ENCODE data around the gene SGMS1. TPM values are rescaled to one million over a fixed set of nuclear protein-coding genes. Genes with fewer than 3 reads are reported as not detected.
"Not testable (repeated sequence)": the region's sequence is repeated elsewhere in the genome, so short reads cannot be mapped to it uniquely, and the experiment has no call there.

Gene SGMS1
- total RNA-seq = 10 to 100 TPM; 28.3 to 44.5 (median 41.7) TPM

GRCh38 chr10:50623663-50624412, at the start of gene SGMS1:
Gene SGMS1 (minus strand): TSS chr10:50623956. CDS start chr10:50344114, 279,842 bp downstream.
- Histone ChIP-seq H3K27ac (peak within 1 kb of the TSS; percentile 99 to 100 (median 99)), H3K27me3 (no peaks in the 10 kb centered on the region), H3K9me3 (no peaks in the 10 kb centered on the region), H3K4me3 (peak within 1 kb of the TSS; percentile 72 to 96 (median 86)), H3K4me1 (peaks cover 10 to 32% (median 22%) of the 10 kb centered on the region in 4 donors), H3K36me3 (no peaks in the 10 kb centered on the region)
- TF ChIP-seq POLR2A (IDR thresholded peaks at IDR 0.05) (peak; percentile 10), CTCF (IDR thresholded peaks at IDR 0.05) (peak in 1 of 5 experiments; percentile 1), EP300 (IDR thresholded peaks at IDR 0.05; ENCODE audit: low read depth) (no peak), POLR2AphosphoS5 (IDR thresholded peaks at IDR 0.05) (peak; percentile 49 to 85 (median 82))
- intact Hi-C loops (cut with DNase I; ENCODE audit: low total_unique reads) = loop anchor here (5.0 kb wide), 2 partner anchors 67 to 207 kb away; no protein-coding TSS in a partner anchor
- DNase-seq = peak; percentile 88
- 0% methylated on average over 39 of the region's 74 CpGs; no CpG with 5 or more reads in 1 of the 2 donors for WGBS, 2 donors (ENCODE audit: low coverage in 1 of 2)
- in situ Hi-C loops (cut with MboI; ENCODE audit: low pct_ligation_motif_present in 1 of 4, low pct_unique_long_range_greater_than_20kb in 1 of 4, low sequenced_read_pairs in 3 of 4) = loop anchor here in 3 of 4 donors (25.0 kb wide), 2 partner anchors 212 to 1087 kb away; partner anchors contain the start of gene ERCC6 (in 1 of the 3)

- H3K27ac ChIP-seq; H3K27me3 ChIP-seq; H3K9me3 ChIP-seq; H3K36me3 ChIP-seq; H3K4me1 ChIP-seq; H3K4me3 ChIP-seq; intact Hi-C loops (cut with DNase I; ENCODE audit: low total_unique reads); in situ Hi-C loops (cut with MboI; ENCODE audit: low pct_ligation_motif_present in 1 of 4, low pct_unique_long_range_greater_than_20kb in 1 of 4, low sequenced_read_pairs in 3 of 4); DNase-seq: not testable (repeated sequence)
- 100% methylated on average over 1 of the region's 1 CpG; no CpG with 5 or more reads in 1 of the 2 donors for WGBS, 2 donors (ENCODE audit: low coverage in 1 of 2)
Observed at GRCh38 chr10:50672152-50672551, 48.4 kb upstream of the SGMS1 start.

DNA sequence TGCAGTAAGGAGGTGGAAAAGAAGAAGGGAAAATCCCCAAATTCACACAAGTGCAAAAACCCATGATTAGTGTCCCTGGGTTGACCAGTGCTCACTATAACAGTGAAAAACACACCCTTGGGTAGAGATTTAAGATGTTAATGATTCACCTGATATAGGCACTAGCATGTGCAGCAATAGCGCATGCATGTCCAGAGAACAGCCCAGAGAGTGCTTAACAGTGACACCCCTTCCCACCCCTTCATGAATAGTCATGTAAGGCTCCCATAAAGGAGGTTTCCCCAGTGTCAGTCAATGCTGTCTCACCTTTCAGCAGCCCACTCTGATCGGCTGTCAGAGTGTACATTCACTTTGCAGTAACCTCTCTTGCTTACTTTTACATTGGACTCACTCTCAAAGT, 47.9 kb upstream of the SGMS1 start:
- DNase-seq; H3K4me1 ChIP-seq; H3K4me3 ChIP-seq; H3K27me3 ChIP-seq; H3K9me3 ChIP-seq; H3K36me3 ChIP-seq; H3K27ac ChIP-seq; intact Hi-C loops (cut with DNase I; ENCODE audit: low total_unique reads); in situ Hi-C loops (cut with MboI; ENCODE audit: low pct_ligation_motif_present in 1 of 4, low pct_unique_long_range_greater_than_20kb in 1 of 4, low sequenced_read_pairs in 3 of 4): not testable (repeated sequence)
- 78% methylated on average over 2 of the region's 2 CpGs; no CpG with 5 or more reads in 1 of the 2 donors for WGBS, 2 donors (ENCODE audit: low coverage in 1 of 2)

DNA sequence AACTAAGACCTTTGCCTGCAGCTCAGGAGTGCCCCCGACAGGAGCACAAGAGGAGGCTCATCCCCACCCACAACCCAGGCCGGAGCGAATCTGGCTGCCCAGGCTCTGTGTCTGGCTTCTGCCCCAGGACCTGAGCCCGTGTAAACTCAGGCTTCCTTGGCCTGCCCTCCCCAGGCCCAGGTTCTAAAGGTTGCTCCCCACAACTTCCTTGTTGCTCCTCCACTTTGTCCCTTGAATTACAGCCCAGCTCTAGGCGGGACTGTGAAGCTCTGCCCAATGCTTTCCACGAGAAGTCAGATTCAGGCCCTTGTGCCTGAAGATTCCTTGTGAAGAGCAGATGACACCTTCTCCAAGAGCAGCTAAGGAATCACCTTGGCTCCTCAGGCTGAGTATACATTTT, 46.2 kb upstream of the SGMS1 start:
- H3K36me3 ChIP-seq; intact Hi-C loops (cut with DNase I; ENCODE audit: low total_unique reads); H3K4me1 ChIP-seq; H3K27ac ChIP-seq; in situ Hi-C loops (cut with MboI; ENCODE audit: low pct_ligation_motif_present in 1 of 4, low pct_unique_long_range_greater_than_20kb in 1 of 4, low sequenced_read_pairs in 3 of 4); H3K4me3 ChIP-seq; H3K9me3 ChIP-seq; H3K27me3 ChIP-seq; DNase-seq: not testable (repeated sequence)
- WGBS, 2 donors (ENCODE audit: low coverage in 1 of 2) = 60% methylated on average over 3 of the region's 6 CpGs; no CpG with 5 or more reads in 1 of the 2 donors

- H3K36me3 ChIP-seq; intact Hi-C loops (cut with DNase I; ENCODE audit: low total_unique reads); H3K27ac ChIP-seq; H3K4me3 ChIP-seq; H3K9me3 ChIP-seq; in situ Hi-C loops (cut with MboI; ENCODE audit: low pct_ligation_motif_present in 1 of 4, low pct_unique_long_range_greater_than_20kb in 1 of 4, low sequenced_read_pairs in 3 of 4); H3K4me1 ChIP-seq; H3K27me3 ChIP-seq; DNase-seq: not testable (repeated sequence)
- WGBS, 2 donors (ENCODE audit: low coverage in 1 of 2) = 85% methylated on average over 1 of the region's 1 CpG; no CpG with 5 or more reads in 1 of the 2 donors
Observed at GRCh38 chr10:50667353-50667752, 43.6 kb upstream of the SGMS1 start.

DNA sequence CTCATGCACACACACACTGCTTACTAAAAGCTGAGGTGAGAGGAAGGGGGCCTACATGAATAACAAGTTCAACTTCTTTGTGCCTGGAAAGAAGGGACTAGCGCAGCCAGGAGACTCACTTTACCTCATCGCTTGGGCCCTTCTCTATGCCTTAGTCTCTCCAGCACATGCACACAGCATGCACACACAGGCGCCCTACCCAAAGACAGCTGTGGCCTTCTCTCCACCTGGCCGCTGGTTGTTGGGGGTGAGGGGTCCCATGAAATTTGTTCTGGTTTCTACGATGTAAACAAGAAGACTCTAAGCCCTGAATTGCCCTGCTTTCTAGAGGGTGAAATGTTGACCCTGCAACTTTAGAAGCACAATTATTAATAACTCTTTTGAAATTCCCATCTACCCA, 38.7 kb upstream of the SGMS1 start:
- intact Hi-C loops (cut with DNase I; ENCODE audit: low total_unique reads); H3K36me3 ChIP-seq; H3K9me3 ChIP-seq; H3K4me1 ChIP-seq; H3K27me3 ChIP-seq; H3K27ac ChIP-seq; DNase-seq; in situ Hi-C loops (cut with MboI; ENCODE audit: low pct_ligation_motif_present in 1 of 4, low pct_unique_long_range_greater_than_20kb in 1 of 4, low sequenced_read_pairs in 3 of 4); H3K4me3 ChIP-seq: not testable (repeated sequence)
- WGBS, 2 donors (ENCODE audit: low coverage in 1 of 2) = 92% methylated on average over 5 of the region's 5 CpGs; no CpG with 5 or more reads in 1 of the 2 donors

DNA sequence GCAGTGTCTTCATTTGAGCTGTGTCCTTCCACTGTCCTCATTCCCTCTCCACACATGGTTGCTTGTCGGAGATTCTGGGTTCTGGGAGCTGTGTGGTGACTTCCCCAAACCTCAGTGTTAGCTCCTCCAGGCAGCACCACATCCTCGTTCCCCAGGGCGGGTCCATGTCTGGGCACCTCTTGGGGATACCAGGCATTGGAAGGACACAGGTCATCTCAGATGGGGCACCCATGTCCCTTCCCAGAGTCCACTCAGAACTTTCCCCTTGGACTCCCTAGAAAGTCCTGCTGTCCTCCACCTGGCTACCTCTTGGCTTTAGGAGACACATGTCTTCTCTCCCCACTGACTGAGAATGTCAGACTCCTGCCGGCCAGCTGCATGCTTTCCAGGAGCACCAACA, 37.8 kb upstream of the SGMS1 start:
- H3K27ac ChIP-seq; H3K36me3 ChIP-seq; H3K9me3 ChIP-seq; in situ Hi-C loops (cut with MboI; ENCODE audit: low pct_ligation_motif_present in 1 of 4, low pct_unique_long_range_greater_than_20kb in 1 of 4, low sequenced_read_pairs in 3 of 4); H3K4me1 ChIP-seq; H3K4me3 ChIP-seq; DNase-seq; intact Hi-C loops (cut with DNase I; ENCODE audit: low total_unique reads); H3K27me3 ChIP-seq: not testable (repeated sequence)
- 87% methylated on average over 4 of the region's 4 CpGs; no CpG with 5 or more reads in 1 of the 2 donors for WGBS, 2 donors (ENCODE audit: low coverage in 1 of 2)

Measured in transverse colon (tissue), 4 donors.